Measurements from ENCODE around the gene ETDC. TPM values are rescaled to one million over a fixed set of nuclear protein-coding genes. Genes with fewer than 3 reads are reported as not detected.
"Not testable (repeated sequence)": the region's sequence is repeated elsewhere in the genome, so short reads cannot be mapped to it uniquely, and the experiment has no call there.

ETDC gene
- total RNA-seq: not detected in 2 replicates
- long read RNA-seq: 0 reads

DNA sequence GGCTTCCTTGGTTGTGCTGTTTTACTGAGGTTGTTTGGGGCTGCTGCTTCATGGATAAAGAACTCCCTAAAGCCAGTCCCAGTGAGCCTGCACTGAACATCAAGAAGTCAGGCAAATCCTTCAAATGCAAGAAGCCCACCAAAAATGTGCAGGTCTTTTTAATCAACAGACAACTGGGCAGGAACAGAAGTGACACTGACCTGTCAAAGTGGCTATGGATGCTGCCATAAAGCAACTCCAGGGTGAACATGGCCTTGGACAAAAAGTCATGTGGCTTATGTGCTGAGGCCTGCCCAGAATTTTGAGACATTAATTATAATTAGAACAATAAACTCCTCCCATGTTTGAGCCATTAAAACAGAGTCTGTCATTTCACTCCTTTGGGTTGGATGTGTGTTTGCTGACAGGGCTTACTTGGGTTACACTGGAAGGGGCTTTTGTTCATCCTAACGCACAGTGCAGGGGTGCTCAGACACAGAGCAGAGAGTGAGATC is at the start of gene ETDC:
ETDC (plus strand) TSS at position 51 of the 494 bp plus-strand sequence; CDS start at position 51, 0 bp downstream.
- Mint-ChIP-seq H3K9me3 (peaks cover 17% of the 10 kb centered on the region), H3K4me3 (no peak within 1 kb of the TSS), H3K4me1 (no peaks in the 10 kb centered on the region)

DNA sequence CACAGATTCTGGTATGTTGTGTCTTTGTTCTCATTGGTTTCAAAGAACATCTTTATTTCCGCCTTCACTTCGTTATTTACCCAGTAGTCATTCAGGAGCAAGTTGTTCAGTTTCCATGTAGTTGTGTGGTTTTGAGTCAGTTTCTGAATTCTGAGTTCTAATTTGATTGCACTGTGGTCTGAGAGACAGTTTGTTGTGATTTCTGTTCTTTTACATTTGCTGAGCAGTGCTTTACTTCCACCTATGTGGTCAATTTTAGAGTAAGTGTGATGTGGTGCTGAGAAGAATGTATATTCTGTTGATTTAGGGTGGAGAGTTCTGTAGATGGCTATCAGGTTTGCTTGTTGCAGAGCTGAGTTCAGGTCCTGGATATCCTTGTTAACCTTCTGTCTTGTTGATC is 48.3 kb upstream of the ETDC start:
- peaks cover 13% of the 10 kb centered on the region for H3K36me3 Mint-ChIP-seq (ENCODE audit: low read depth)
- not testable (repeated sequence) for H3K27ac Mint-ChIP-seq (ENCODE audit: unreplicated experiment); DNase-seq (ENCODE audit: low read depth, low spot score)

More for the DNA sequence above, at the start of gene ETDC:
- TF ChIP-seq, protein P1, sequence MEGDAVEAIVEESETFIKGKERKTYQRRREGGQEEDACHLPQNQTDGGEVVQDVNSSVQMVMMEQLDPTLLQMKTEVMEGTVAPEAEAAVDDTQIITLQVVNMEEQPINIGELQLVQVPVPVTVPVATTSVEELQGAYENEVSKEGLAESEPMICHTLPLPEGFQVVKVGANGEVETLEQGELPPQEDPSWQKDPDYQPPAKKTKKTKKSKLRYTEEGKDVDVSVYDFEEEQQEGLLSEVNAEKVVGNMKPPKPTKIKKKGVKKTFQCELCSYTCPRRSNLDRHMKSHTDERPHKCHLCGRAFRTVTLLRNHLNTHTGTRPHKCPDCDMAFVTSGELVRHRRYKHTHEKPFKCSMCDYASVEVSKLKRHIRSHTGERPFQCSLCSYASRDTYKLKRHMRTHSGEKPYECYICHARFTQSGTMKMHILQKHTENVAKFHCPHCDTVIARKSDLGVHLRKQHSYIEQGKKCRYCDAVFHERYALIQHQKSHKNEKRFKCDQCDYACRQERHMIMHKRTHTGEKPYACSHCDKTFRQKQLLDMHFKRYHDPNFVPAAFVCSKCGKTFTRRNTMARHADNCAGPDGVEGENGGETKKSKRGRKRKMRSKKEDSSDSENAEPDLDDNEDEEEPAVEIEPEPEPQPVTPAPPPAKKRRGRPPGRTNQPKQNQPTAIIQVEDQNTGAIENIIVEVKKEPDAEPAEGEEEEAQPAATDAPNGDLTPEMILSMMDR (conservative IDR thresholded peaks at IDR 0.05): no peak
- peaks cover 11% of the 10 kb centered on the region for H3K36me3 Mint-ChIP-seq (ENCODE audit: low read depth)
- DNase-seq (ENCODE audit: low read depth, low spot score): no peak
- no peak within 1 kb of the TSS for H3K27ac Mint-ChIP-seq (ENCODE audit: unreplicated experiment)
- H3K27me3 Mint-ChIP-seq (ENCODE audit: low read depth): no peaks in the 10 kb centered on the region

DNA sequence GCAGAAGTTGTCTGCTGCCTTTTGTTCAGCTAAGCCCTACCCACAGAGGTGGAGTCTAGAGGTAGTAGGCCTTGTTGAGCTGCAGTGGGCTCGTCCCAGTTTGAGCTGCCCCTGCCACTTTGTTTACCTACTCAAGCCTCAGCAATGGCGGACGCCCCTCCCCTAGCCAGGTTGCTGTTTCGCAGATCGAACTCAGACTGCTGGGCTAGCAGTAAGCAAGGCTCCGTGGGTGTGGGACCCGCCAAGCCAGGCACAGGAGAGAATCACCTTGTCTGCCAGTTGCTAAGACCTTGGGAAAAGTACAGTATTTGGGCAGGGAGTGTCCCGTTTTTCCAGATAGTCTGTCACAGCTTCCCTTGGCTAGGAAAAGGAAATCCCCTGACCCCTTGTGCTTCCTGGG is 45.9 kb upstream of the ETDC start:
- not testable (repeated sequence) for H3K4me1 Mint-ChIP-seq; DNase-seq (ENCODE audit: low read depth, low spot score); H3K4me3 Mint-ChIP-seq; H3K27me3 Mint-ChIP-seq (ENCODE audit: low read depth); H3K27ac Mint-ChIP-seq (ENCODE audit: unreplicated experiment)
- Mint-ChIP-seq H3K36me3 (ENCODE audit: low read depth) (peaks cover 13% of the 10 kb centered on the region), H3K9me3 (peaks cover 28% of the 10 kb centered on the region)

More for the DNA sequence above, 48.3 kb upstream of the ETDC start:
- not testable (repeated sequence) for H3K27me3 Mint-ChIP-seq (ENCODE audit: low read depth); H3K4me1 Mint-ChIP-seq; H3K4me3 Mint-ChIP-seq
- peaks cover 26% of the 10 kb centered on the region for H3K9me3 Mint-ChIP-seq

DNA sequence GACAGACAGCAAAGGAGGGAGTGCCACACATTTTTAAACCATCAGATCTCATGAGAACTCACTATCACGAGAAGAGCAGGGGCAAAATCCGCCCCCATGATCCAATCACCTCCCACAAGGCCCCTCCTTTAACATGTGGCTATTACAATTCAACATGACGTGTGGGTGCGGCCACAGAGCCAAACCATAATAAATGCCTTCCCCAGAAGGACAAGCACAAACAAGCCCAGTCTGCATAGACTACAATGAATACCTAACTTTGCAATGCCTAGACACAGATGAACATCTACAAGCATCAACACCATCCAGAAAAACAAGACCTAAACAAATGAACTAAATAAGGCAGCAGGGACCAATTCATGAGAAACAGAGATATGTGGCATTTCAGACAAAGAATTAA is 45.1 kb upstream of the ETDC start:
- H3K36me3 Mint-ChIP-seq (ENCODE audit: low read depth): peaks cover 13% of the 10 kb centered on the region
- TF ChIP-seq, protein P1 (conservative IDR thresholded peaks at IDR 0.05): no peak
- no peak for DNase-seq (ENCODE audit: low read depth, low spot score)
- H3K4me1 Mint-ChIP-seq: no peaks in the 10 kb centered on the region
- no peaks in the 10 kb centered on the region for H3K27me3 Mint-ChIP-seq (ENCODE audit: low read depth)
- H3K9me3 Mint-ChIP-seq: peaks cover 33% of the 10 kb centered on the region
- no peak overlapping the region for H3K27ac Mint-ChIP-seq (ENCODE audit: unreplicated experiment)
- no peak overlapping the region for H3K4me3 Mint-ChIP-seq

DNA sequence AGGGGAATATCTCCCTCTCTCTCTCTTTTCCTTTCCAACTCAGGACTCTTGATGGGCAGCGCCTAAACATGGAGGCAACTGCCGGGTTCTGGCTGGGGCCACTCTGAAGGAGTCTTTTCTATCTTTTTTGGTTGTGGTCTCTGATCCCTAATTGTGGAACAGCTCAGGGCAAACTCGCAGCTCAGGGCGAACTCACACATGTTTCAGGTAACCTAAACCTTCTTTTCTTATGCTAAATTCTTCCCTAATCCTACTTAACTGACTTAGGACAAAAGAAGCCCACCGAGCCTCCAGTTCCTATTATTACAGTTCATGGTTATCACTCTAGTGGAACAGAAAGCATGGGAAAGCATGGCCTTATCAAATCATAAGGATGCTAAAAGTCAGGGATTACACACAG is 36.1 kb upstream of the ETDC start:
- DNase-seq (ENCODE audit: low read depth, low spot score): no peak
- H3K27me3 Mint-ChIP-seq (ENCODE audit: low read depth): no peaks in the 10 kb centered on the region
- H3K27ac Mint-ChIP-seq (ENCODE audit: unreplicated experiment): no peak overlapping the region
- H3K9me3 Mint-ChIP-seq: peaks cover 18% of the 10 kb centered on the region
- peaks cover 2% of the 10 kb centered on the region for H3K36me3 Mint-ChIP-seq (ENCODE audit: low read depth)
- no peaks in the 10 kb centered on the region for H3K4me1 Mint-ChIP-seq
- no peak overlapping the region for H3K4me3 Mint-ChIP-seq
- TF ChIP-seq, protein P1 (conservative IDR thresholded peaks at IDR 0.05): no peak

DNA sequence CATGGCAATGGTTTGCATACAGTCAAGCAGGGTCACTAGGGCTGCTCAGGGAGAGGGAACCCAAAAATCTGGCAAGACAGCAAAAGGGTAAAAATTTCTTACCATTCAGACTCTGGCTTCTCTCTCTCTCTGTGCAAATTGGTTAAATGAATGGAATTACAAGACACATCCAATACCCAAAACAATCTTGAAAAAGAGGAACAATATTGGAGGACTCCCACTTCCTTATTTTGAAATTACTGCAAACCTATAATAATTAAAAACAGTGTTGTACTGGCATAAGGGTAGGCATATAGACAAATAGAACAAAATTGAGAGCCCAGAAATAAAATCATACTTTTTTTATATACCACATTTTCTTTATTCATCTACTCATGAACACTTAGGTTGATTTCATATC is 33.3 kb upstream of the ETDC start:
- no peak for DNase-seq (ENCODE audit: low read depth, low spot score)
- peaks cover 26% of the 10 kb centered on the region for H3K9me3 Mint-ChIP-seq
- no peaks in the 10 kb centered on the region for H3K27me3 Mint-ChIP-seq (ENCODE audit: low read depth)
- peaks cover 2% of the 10 kb centered on the region for H3K36me3 Mint-ChIP-seq (ENCODE audit: low read depth)
- H3K4me1 Mint-ChIP-seq: no peaks in the 10 kb centered on the region
- H3K4me3 Mint-ChIP-seq: no peak overlapping the region
- H3K27ac Mint-ChIP-seq (ENCODE audit: unreplicated experiment): no peak overlapping the region
- TF ChIP-seq, protein P1 (conservative IDR thresholded peaks at IDR 0.05): no peak

Measured in neural crest cell (in vitro differentiated cells).